Epithelial cell of esophagus (primary cell): ENCODE results near the gene IER5.

Experiments used
- DNase-seq: peaks from one replicate; pipeline ENCODE4 v3.0.0; 2010; ENCODE audit warnings: low read depth
- H3K4me3 ChIP-seq: 2 replicates; pipeline ENCODE4 v1.5.1; 2011; ENCODE audit warnings: mild to moderate bottlenecking, low read length, control low read depth
- CTCF ChIP-seq: IDR thresholded peaks from 2 replicates; pipeline ENCODE4 v1.5.1; 2011; ENCODE audit warnings: low read depth, mild to moderate bottlenecking, low read length, control low read depth, inconsistent platforms; ENCODE audit not compliant: insufficient read depth; ENCODE audit errors: missing control alignments

The IER5 gene

GRCh38 chr1:181095260-181095659 is 6.8 kb downstream of the IER5 start:
- DNase-seq = no peak
- no peak overlapping the region for H3K4me3 ChIP-seq
- TF ChIP-seq CTCF = no peak

GRCh38 chr1:181095763-181096184 is 7.3 kb downstream of the IER5 start:
- no peak overlapping the region for H3K4me3 ChIP-seq
- no peak for TF ChIP-seq CTCF
- no peak for DNase-seq

GRCh38 chr1:181097242-181097641 is 8.7 kb downstream of the IER5 start:
- no peak overlapping the region for H3K4me3 ChIP-seq
- TF ChIP-seq CTCF = no peak
- no peak for DNase-seq

GRCh38 chr1:181099152-181100014 is 10.9 kb downstream of the IER5 start:
- DNase-seq = peak; percentile 95
- no peak overlapping the region for H3K4me3 ChIP-seq

GRCh38 chr1:181100015-181100905 is 11.8 kb downstream of the IER5 start:
- peak; percentile 65 for DNase-seq
- no peak for TF ChIP-seq CTCF
- H3K4me3 ChIP-seq = no peak overlapping the region

More at GRCh38 chr1:181099152-181100014, 10.9 kb downstream of the IER5 start:
- no peak for TF ChIP-seq CTCF

GRCh38 chr1:181100934-181101333 is 12.4 kb downstream of the IER5 start:
- H3K4me3 ChIP-seq = no peak overlapping the region
- DNase-seq = no peak
- TF ChIP-seq CTCF = no peak
